Mucosa of rectum (tissue), 2 donors: ENCODE results near the gene RNPC3.

Experiments
- H3K27ac ChIP-seq, 2 donors: one replicate each; pipeline ENCODE4 v1.7.0; 2013; ENCODE audit warnings: inconsistent platforms in 2 of 2, low read depth in 2 of 2, low read length in 2 of 2
- H3K27me3 ChIP-seq, 2 donors: one replicate each; pipeline ENCODE4 v1.7.0; 2013; ENCODE audit warnings: low read length in 2 of 2; ENCODE audit not compliant: control insufficient read depth in 2 of 2, insufficient read depth in 2 of 2
- H3K36me3 ChIP-seq, 2 donors: one replicate each; pipeline ENCODE4 v1.7.0; 2013; ENCODE audit warnings: low read length in 2 of 2; ENCODE audit not compliant: control insufficient read depth in 2 of 2, insufficient read depth in 2 of 2
- H3K4me1 ChIP-seq, 2 donors: one replicate each; pipeline ENCODE4 v1.7.0; 2013; ENCODE audit warnings: low read length in 2 of 2, mild to moderate bottlenecking in 1 of 2; ENCODE audit not compliant: control insufficient read depth in 2 of 2, insufficient read depth in 2 of 2
- H3K4me3 ChIP-seq, 2 donors: one replicate each; pipeline ENCODE4 v1.7.0; 2013; ENCODE audit warnings: low read length in 2 of 2
- H3K9ac ChIP-seq, 2 donors: one replicate each; pipeline ENCODE4 v1.7.0; 2013; ENCODE audit warnings: low read length in 2 of 2, low read depth in 1 of 2, mild to moderate bottlenecking in 1 of 2
- H3K9me3 ChIP-seq, 2 donors: one replicate each; pipeline ENCODE4 v1.7.0; 2013; ENCODE audit warnings: low read length in 2 of 2; ENCODE audit not compliant: control insufficient read depth in 2 of 2
- donor health status: healthy.
- donor health status: Normal muscosa, but diverticular disease.

The RNPC3 gene

DNA sequence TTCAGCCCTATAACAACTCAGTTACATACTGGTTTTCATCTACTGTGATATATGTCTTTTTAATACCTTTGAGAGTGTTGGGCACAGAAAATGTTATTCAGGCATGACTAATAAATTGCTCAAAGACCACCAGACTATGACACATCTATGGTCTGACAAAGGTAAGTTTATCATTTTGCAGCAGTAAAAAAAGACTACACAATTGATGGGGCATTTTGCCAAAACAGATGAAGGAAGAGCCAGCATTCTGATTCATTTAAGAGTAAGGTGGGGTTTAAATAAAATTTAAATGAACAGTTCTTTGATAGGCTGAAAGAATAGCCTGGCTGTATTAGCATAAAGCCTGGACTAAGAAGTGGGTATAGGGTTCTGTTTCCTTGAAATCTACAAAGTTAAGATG is 8.8 kb upstream of the RNPC3 start:
- H3K9me3 ChIP-seq = no peaks in the 10 kb centered on the region
- H3K27ac ChIP-seq = no peak overlapping the region
- no peaks in the 10 kb centered on the region for H3K27me3 ChIP-seq
- no peaks in the 10 kb centered on the region for H3K36me3 ChIP-seq
- no peaks in the 10 kb centered on the region for H3K4me1 ChIP-seq
- no peak overlapping the region for H3K4me3 ChIP-seq
- no peak overlapping the region for H3K9ac ChIP-seq

DNA sequence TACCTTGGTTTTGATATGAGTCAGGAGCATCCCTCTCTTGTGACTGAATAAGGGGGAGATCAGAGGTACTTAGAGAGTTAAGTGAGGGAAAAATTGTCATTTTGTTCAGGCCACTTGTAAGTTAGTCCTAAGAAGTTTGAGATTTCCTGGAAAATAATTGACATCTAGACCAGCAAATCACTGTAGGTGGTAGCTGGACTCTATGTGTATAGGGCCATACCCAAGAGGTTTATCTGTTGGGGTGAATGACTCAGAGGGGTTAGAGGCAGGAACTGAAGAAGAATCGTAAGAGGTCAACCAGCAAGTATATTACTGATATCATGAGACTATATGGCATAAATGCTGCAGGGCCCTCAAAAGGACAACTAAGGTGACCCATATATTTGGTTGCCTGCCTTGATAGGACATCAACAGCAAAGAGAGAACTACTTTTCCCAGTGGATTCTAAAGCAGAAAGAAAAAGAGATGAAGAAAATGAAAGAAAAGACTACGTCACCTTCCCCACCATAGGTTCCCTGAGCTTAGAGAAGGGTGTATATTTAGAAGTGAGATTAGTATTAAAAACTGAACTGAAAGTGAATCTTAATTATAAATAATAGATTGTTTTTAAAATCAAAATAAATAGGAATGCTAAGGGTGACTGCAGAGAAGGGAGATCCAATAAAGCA is 8.0 kb upstream of the RNPC3 start:
- H3K9ac ChIP-seq = no peak overlapping the region
- no peaks in the 10 kb centered on the region for H3K9me3 ChIP-seq
- H3K4me1 ChIP-seq = no peaks in the 10 kb centered on the region
- no peaks in the 10 kb centered on the region for H3K27me3 ChIP-seq
- no peaks in the 10 kb centered on the region for H3K36me3 ChIP-seq
- H3K27ac ChIP-seq = no peak overlapping the region
- no peak overlapping the region for H3K4me3 ChIP-seq

DNA sequence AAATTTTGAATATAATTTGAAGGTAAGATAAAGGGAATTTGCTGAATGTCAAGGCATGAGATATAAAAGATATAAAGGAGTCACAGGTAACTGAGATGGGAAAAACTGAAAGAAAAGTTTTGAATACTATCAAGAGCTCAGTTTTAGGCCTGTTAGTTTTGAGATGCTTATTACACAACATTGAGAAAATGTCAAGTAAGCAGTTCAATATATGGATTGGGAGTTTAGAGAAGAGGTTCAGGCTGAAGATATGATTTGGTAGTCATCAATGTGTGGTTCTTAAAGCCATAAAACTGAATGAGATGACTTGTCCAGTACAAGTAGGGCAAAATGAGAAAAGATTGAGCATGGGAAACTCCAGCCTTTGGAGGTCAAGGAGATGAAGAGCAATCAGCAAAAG is 4.7 kb upstream of the RNPC3 start:
- Histone ChIP-seq H3K4me3 (no peak overlapping the region), H3K27me3 (no peaks in the 10 kb centered on the region), H3K36me3 (no peaks in the 10 kb centered on the region), H3K4me1 (peaks cover 8 to 9% of the 10 kb centered on the region in 2 donors), H3K9ac (no peak overlapping the region), H3K27ac (no peak overlapping the region), H3K9me3 (no peaks in the 10 kb centered on the region)

DNA sequence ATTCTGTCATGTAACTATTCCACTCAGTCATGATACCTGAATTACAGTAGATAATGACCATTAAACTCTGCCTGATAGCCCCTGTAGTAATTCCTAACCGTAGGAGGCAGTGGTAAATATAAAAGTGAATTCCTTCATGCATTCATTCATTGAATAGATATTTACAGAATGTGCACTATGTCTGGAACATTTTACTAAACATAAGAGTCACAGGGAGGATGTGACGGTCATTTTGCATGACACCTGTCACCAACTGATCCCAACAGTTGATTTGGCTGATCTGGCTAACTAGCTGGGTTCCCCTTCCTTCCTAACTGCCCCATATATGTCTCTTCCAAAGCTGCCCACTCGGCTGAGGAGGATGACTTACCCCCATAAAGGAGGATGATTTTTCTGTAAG is 2.2 kb upstream of the RNPC3 start:
- no peaks in the 10 kb centered on the region for H3K27me3 ChIP-seq
- H3K9me3 ChIP-seq = no peaks in the 10 kb centered on the region
- no peak overlapping the region for H3K9ac ChIP-seq
- no peak overlapping the region for H3K4me3 ChIP-seq
- H3K36me3 ChIP-seq = no peaks in the 10 kb centered on the region
- H3K4me1 ChIP-seq = peaks cover 10 to 14% of the 10 kb centered on the region in 2 donors
- no peak overlapping the region for H3K27ac ChIP-seq

DNA sequence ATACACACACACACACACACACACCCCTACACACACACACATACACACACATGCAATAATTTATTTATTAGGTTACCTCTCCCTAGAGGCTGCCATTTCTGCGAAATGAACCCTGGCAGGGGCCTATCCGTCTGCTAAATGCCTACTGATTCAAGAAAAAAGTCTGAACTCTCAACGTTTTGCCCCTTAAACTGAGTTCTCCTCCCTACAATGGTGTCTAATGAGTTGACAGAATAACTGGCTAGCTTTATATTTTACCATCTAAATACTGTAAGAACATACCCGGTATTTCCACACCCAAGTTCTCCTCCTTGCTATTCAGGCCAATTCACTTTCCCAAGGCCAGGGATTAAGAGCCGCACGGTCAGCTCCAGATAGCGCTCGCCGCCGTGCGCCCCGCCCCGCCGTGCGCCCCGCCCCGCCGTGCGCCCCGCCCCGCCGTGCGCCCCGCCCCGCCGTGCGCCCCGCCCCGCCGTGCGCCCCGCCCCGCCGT is 339 bp upstream of the RNPC3 start:
- H3K4me1 ChIP-seq = peaks cover 10 to 14% of the 10 kb centered on the region in 2 donors
- H3K9ac ChIP-seq = peak overlapping the region in 1 of 2 donors; percentile 55
- peak overlapping the region in 1 of 2 donors; percentile 45 for H3K27ac ChIP-seq
- no peaks in the 10 kb centered on the region for H3K9me3 ChIP-seq
- H3K27me3 ChIP-seq = no peaks in the 10 kb centered on the region
- H3K36me3 ChIP-seq = peaks cover 7% of the 10 kb centered on the region in 2 donors
- H3K4me3 ChIP-seq = peak overlapping the region; percentile 40 to 75

DNA sequence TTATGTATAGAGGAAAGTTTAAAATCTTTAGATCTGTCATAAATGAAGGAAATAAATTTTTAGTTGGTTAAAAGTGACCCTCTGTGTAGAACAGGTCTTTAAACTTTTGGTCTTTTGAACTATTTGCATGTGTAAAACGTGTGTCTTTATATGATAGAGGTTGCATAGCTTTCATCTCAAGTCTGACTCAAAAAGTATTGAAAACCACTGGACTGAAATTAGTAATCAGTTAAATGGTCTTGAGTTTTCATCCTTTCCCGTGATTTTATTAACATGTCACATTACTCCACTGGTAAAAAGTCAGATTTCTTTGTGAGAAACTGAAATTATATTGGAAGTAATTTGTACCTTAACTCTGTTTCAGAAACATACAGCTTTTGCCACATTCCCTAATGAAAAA is 1.8 kb downstream of the RNPC3 start:
- Histone ChIP-seq H3K9ac (no peak overlapping the region), H3K4me3 (peak overlapping the region in 1 of 2 donors; percentile 89)

DNA sequence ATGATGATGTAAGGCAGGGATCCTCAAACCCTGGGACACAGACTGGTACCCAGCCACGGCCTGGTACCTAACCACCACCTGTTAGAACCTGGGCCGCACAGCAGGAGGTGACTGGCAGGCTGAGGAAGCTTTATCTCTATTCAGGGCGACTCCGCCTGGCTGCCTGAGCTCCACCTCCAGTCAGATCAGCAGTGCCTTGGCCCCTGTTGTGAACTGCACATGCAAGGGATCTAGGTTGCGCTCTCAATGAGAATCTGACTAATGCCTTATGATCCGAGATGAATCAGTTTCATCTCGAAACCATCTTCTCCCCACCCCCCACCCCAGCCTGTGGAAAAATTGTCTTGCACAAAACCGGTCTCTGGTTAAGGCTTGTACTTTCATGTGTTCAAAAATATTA is 4.2 kb downstream of the RNPC3 start:
- Histone ChIP-seq H3K9me3 (no peaks in the 10 kb centered on the region), H3K27me3 (no peaks in the 10 kb centered on the region), H3K36me3 (peaks cover 12 to 22% of the 10 kb centered on the region in 2 donors), H3K27ac (no peak overlapping the region), H3K4me3 (no peak overlapping the region), H3K4me1 (peaks cover 7 to 11% of the 10 kb centered on the region in 2 donors), H3K9ac (no peak overlapping the region)

More for the DNA sequence above, 1.8 kb downstream of the RNPC3 start:
- no peaks in the 10 kb centered on the region for H3K9me3 ChIP-seq
- no peaks in the 10 kb centered on the region for H3K27me3 ChIP-seq
- H3K36me3 ChIP-seq = peaks cover 7 to 8% of the 10 kb centered on the region in 2 donors
- H3K4me1 ChIP-seq = peaks cover 10 to 14% of the 10 kb centered on the region in 2 donors
- H3K27ac ChIP-seq = no peak overlapping the region

DNA sequence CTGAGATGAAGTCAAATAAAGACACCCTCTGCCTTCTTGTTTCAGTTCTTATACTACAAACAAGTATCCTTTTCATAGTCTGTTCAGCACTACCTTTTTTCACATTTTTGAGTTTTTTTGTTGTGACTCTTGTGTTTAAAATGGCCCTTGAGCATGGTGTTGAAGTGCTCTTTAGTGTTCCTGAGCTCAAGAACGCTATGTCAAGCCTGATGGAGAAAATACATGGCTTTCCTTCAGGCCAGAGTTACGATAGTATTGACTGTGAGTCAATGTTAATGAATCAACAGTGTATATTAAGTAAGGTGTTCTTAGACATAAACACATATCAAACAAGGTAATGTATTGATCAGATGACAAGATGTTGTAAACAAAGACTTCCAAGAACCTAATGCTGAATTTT is 12.7 kb downstream of the RNPC3 start:
- no peak overlapping the region for H3K27ac ChIP-seq
- H3K9ac ChIP-seq = no peak overlapping the region
- no peak overlapping the region for H3K4me3 ChIP-seq
- H3K9me3 ChIP-seq = no peaks in the 10 kb centered on the region
- H3K36me3 ChIP-seq = peaks cover 62 to 73% of the 10 kb centered on the region in 2 donors
- no peaks in the 10 kb centered on the region for H3K27me3 ChIP-seq
- H3K4me1 ChIP-seq = no peaks in the 10 kb centered on the region

DNA sequence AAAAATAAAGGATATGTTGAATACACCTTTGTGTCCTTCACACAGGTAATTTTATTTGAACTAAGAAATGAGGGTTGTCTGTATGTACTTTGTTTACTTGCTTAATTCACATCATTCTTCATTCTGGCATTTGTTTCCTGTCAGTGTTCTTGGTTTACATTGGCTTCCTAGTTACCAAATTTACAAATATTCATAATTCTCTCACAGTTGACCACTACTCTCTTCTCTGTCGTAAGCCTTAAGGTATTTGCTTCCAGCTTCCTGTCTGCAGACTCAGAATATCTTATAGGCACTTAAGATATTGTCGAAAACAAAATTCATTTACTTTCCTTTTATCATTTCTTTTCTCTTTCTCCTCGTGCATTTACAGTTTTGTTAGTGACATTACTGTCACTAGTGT is 15.9 kb downstream of the RNPC3 start:
- no peaks in the 10 kb centered on the region for H3K4me1 ChIP-seq
- no peak overlapping the region for H3K9ac ChIP-seq
- H3K36me3 ChIP-seq = peaks cover 71 to 72% of the 10 kb centered on the region in 2 donors
- H3K4me3 ChIP-seq = no peak overlapping the region
- H3K9me3 ChIP-seq = no peaks in the 10 kb centered on the region
- no peaks in the 10 kb centered on the region for H3K27me3 ChIP-seq
- H3K27ac ChIP-seq = no peak overlapping the region

DNA sequence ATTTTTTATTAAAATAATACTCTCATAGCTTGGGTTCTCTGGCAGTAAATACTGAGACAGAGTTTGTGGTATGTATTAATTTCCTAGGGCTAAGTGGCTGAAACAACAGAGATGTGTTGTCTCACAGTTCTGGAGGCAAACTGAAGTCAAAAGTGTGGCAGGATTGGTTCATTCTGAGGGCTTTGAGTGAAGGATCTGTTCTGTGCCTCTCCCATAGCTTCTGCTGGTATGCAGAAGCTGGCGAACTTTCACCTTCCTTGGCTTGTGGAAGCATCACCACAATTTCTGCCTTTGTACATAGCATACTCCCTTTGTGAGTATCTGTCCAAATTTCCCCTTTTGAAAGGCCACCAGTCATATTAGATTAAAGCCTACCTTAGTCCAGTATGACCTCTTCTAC is 21.0 kb downstream of the RNPC3 start:
- Histone ChIP-seq H3K4me1 (no peaks in the 10 kb centered on the region), H3K4me3 (no peak overlapping the region), H3K27ac (no peak overlapping the region), H3K36me3 (peaks cover 63 to 65% of the 10 kb centered on the region in 2 donors), H3K9ac (no peak overlapping the region), H3K9me3 (no peaks in the 10 kb centered on the region), H3K27me3 (no peaks in the 10 kb centered on the region)
